GM23248 (cell line): ENCODE data around the gene GXYLT2.

Source experiments
- EZH2 ChIP-seq: fragments of 200-600 bp; sonication (generic); IDR thresholded peaks from 2 replicates; pipeline ENCODE4 v1.6.1; 2018; ENCODE audit warnings: antibody characterized with exemption, mild to moderate bottlenecking; ENCODE audit not compliant: insufficient read depth, poor library complexity, severe bottlenecking
- EZH2phosphoT487 ChIP-seq: fragments of 200-600 bp; sonication (generic); IDR thresholded peaks from 2 replicates; pipeline ENCODE4 v1.6.1; 2018; ENCODE audit warnings: antibody characterized with exemption, moderate library complexity, mild to moderate bottlenecking, low read depth; ENCODE audit not compliant: insufficient read depth

GRCh38 chr3:72957297-72957696 is 69.5 kb downstream of the GXYLT2 start:
- TF ChIP-seq EZH2 (no peak), EZH2phosphoT487 (no peak)
